GM15510 (cell line): Measurements from ENCODE around the gene GPR135.

Experiments used
- POLR2A ChIP-seq: IDR thresholded peaks from 3 replicates; pipeline ENCODE4 v1.6.1; 2011; ENCODE audit warnings: borderline replicate concordance; ENCODE audit not compliant: insufficient read length; ENCODE audit errors: extremely low read depth

The GPR135 gene

GRCh38 chr14:59451849-59452248 is 13.3 kb downstream of the GPR135 start:
- TF ChIP-seq POLR2A: no peak

- no peak for TF ChIP-seq POLR2A
These were observed 14.5 kb downstream of the GPR135 start for GRCh38 chr14:59450716-59451115.

DNA sequence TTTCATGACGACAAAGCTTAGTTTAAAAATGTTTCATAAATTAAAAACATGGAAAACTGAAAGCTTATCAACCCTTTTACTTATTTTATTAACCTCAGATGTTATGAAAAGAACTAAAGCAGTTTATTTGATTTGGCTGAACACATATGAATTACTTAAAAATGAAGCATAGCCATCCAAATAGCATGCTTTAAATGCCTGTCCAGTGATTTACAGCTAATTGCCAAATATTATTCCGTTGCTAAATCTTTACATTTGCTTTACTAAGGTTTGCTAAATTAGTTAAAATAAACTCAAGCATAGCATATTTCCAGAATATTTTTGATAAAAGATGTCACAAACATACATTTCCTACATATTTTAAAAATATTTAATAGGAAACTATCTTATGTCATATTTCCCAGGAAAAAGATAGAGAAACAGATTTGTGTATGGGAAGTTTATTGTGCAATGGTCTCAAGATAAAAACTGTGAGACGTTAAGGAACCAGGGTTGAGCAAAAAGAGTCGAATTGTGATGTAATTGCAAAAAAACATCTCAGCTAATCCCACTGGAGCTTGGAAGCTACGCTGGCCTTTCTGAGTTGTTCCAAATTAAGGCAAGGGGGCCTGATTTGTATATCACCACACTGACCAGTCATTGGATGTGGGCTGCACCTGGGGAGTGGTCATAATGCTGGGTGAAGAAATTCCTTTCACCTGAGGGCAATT is 25.8 kb downstream of the GPR135 start:
- TF ChIP-seq POLR2A: no peak

DNA sequence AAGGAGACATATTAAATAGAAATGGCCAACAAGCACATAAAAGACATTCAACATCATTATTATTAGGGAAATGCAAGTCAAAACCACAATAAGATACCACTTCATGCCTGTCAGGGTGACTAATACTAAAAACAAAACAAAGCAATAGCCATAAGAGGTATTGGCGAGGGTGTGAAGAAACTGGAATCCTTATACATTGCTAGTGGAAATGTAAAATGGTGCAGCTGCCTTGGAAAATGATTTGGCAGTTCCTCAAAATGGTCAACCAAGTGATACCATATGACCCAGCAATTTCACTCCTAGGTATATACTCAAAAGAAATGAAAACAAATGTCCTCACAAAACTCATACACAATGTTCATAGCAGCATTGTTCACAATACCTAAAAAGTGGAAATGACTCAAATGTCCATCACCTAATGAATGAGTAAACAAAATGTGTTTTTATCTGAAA is 27.0 kb downstream of the GPR135 start:
- no peak for TF ChIP-seq POLR2A

GRCh38 chr14:59435987-59436386 is 29.2 kb downstream of the GPR135 start:
- no peak for TF ChIP-seq POLR2A

DNA sequence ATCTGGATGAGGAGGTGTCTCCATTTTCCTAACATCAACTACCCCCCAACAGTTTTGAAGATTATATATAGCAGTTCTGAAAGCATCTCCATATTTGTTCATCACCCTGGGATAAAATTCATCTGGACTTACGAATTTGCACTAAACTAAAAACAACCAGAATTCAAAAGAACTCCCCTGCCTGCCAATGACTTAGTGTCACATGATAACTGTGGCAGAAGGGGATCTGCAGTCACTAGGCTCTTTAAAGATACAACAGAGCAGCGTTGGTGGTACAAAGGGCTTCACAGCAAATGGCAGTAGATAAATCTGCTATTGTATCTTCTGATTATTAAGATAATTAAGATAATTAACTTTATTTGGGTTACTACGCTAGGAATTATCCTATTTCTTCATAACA is 30.1 kb downstream of the GPR135 start:
- TF ChIP-seq POLR2A: no peak

- no peak for TF ChIP-seq POLR2A
These were observed 35.4 kb downstream of the GPR135 start for GRCh38 chr14:59429790-59430189.

DNA sequence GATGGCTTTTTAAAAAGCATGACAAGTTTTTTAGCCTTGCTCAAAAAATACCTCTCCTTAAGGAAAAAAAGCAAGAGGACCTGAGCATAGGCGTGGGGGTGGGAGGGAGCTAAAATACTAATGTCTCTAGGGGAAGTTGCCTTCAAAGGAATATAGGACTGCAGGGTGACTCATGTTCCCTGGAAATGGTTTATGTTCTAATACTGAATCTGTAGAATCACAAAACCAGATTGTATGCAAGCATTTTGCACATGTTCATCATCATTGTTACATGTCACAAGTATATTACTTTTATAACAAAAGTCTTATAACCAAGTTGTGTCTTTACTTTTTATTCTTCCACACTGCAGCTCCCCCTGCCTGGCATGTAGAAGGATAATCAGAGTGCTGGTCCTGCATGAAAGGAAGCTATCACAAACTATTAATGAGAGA is 36.6 kb downstream of the GPR135 start:
- no peak for TF ChIP-seq POLR2A

- no peak for TF ChIP-seq POLR2A
These were observed 37.3 kb downstream of the GPR135 start for GRCh38 chr14:59427653-59428580.

- TF ChIP-seq POLR2A: no peak
These were observed 39.8 kb downstream of the GPR135 start for GRCh38 chr14:59425322-59425935.

DNA sequence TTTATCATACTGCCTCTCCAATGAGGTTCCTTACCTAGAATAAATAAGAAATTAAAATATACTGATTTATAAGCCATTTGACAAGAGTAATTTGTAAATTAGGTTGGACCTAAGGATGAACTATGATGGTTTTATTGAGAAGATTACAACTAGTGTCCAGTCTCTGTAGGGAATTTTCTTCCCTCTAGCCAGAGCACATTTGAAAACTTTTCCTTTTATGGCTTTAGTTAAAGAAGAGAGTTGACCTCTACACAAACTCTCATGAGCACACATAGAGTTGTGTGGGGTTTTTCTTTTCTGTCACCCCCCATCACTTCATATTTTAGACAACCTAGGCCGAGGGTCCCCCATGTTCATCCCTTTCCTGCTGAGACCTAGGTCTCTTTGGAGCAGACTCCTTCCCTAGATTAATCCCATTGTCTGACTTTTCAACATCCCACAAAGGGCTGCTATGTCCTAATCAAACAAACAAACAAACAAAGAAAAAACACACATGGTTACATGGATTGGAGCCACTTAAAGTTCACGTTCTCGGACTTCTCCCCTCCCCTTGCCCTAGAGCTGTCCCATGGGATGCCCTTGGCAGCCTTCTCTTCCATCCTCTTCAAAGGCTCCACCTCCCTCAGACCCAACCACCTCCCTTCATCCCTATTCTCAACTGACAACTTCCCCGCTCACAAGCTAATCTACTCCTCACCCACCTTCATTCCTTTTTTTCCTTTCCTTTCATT is 40.7 kb downstream of the GPR135 start:
- no peak for TF ChIP-seq POLR2A

DNA sequence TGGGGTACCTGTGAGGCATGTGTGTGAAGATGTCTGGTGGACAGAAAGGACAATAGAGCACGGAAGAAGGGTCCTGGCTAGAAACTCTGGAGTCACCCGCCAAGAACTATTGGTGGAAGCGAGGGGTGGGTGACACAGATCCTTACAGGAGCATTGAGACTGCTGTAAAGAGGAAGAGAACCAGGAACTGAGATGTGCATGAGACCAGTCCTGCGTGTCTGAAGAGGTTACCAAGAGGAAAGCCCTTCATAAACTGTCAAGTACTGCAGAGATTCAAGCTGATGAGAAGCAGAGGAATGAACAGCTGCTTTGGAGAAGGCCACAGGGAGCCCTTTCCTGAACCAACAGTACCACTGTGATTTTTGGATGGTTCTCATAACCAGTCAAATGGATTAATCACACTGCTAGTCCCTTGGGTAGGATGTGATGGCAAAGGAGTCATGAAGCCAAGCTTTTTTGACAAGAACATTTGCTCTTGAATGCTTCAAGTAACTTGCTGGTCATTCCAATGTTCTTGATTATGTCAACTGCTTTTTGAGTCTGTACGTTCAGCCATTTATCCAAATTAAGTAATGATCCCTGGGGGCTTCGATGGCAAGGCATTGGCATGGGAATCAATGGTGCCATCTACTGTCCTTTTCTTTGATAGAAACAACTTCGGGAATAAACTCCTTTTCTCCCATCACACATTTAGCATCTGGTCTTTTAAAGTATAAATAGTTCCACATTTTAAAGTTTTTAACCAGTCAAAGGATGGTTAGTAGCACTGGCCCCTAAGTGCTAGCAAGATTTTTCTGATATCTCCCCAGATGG is 42.9 kb downstream of the GPR135 start:
- no peak for TF ChIP-seq POLR2A

DNA sequence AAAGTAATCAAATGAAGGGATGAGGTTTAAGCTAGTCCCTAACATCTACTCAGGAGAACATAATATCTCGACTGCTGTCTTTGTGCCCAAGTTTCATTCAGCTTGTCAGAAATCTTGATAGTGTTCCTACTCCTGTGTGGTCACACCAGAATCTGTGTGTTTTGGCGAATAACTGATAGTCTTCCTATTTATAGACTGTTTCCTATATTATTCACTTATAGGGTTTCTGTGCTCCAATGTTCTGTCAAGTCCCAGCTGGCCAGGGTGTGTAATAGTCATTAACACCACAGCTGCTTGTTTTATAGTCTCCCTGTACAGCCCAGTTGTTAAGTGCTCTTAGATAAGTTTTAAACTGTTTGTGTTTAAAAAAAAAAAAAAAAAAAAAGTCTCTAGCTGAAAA is 45.9 kb downstream of the GPR135 start:
- no peak for TF ChIP-seq POLR2A

GRCh38 chr14:59417311-59417710 is 47.9 kb downstream of the GPR135 start:
- TF ChIP-seq POLR2A: no peak
